Stimulated activated CD8-positive, alpha-beta memory T cell treated with anti-CD3 and anti-CD28 coated beads, Interleukin-4, amount 100 ng/mL, for 4 hours (primary cell): ENCODE measurements around the gene TANGO2.

Experiments
- DNase-seq, 2 donors: peaks; one replicate each; pipeline ENCODE4 v3.0.0-alpha.2; 2020; ENCODE audit warnings: low read depth in 2 of 2, low spot score in 1 of 2

TANGO2 gene

DNA sequence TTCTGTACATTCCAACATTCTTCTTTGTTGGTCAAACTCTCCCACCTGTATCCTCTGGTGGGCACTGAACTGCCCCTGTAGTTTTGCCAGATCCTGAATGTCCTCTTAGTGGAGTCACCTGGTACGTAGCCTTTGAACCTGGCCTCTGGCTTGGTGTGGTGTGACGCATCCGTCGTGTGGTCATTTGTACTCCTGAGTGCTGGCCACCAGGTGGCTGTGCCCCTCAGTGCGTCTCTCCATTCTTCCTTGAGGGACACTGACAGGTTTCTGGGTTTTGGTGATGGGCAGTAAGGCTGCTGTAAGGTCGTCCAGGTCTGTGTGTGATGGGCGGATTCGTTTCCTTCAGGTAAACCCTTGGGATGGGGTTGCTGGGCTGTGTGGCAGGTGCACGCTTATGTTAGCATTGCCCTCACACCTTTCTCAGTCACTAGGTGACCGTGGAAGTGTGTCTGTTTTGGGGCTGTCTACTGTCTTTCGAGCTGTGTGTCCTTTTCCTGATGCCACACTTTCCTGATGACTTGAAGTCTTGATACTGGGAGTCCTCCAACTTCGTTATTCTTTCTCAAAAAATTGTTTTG is 81.4 kb downstream of the TANGO2 start:
- DNase-seq: no peak

DNA sequence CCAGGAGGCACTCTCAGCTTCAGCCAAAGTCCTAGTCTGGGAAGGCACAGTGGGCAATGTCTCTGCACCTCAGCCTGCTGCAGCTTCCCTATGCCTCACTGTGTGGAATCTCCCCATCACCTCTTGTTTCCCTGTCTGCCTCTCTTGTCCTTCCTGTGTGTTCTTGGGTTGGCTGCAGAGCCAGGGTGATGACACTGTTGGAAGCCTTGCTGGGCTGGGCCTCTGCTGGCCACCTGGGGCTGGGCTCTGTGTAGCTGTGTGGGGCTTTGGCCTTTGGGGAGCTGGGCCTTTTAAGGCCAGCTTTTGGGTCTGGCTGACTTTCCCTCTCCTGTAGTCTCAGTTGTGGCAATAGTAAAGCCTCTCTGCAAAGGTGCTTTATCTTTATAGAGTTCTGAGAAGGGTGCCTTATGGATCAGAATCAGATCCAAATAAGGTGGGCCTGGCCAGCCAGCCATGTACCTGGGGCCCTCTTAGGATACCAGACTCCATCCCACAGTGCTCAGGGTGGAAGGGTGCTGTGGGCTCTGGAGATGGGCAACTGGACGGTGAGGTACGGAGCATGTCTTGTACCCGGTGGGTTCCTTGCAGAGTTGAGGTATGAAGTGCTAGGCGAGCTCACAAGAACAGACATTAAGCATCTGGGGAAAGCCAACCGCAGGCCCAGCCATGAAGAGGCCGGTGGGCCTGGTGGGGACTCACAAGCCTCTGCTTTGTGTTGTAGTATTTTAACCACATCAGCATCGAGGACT is 84.7 kb downstream of the TANGO2 start:
- DNase-seq: no peak

DNA sequence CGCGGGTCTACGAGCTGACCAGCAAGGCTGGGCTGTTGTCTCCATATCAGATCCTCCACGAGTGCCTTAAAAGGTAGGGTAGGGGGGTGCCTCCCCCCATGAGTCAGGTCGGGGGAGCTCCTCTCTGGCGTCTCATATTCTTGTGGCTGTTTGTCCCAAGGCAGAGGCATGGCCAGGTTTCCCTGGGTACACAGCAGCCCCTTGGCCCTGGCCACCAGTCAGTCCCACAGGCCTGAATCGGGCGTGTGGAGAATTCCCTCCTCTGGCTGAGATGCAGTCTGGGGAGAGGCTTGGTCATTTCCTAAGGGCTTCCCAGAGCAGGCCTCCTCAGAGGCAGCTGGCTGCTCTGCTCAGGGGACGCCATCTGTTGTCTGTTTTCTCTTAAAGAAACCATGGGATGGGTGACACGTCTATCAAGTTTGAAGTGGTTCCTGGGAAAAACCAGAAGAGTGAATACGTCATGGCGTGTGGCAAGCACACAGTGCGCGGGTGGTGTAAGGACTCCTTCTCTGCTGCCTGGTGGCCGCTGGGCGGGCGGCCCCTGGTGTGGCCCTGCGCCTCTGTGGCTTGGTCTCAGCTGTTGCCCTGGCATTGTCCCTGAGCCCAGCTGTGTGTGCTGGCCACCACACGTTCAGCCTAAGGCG is 85.4 kb downstream of the TANGO2 start:
- DNase-seq: no peak

DNA sequence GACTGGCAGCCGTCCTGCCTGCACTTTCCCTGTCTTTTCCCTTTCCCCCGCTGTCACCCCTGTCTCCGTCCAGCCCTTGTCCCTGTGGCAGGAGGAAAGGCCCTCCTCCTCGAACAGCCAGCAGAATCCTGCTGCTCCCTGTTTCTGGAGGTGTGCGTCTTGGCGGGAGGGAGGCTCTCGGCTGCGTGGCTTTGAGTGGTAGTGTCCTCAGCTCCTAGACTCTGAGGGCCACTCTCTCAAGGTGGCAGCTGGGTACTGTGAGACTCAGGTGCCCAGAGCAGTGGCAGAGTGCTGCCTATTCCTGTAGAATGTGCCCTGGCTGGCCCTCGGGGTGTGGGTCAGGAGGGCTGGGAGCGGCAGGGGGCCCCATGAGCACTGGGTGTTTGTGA is 85.9 kb downstream of the TANGO2 start:
- no peak for DNase-seq

DNA sequence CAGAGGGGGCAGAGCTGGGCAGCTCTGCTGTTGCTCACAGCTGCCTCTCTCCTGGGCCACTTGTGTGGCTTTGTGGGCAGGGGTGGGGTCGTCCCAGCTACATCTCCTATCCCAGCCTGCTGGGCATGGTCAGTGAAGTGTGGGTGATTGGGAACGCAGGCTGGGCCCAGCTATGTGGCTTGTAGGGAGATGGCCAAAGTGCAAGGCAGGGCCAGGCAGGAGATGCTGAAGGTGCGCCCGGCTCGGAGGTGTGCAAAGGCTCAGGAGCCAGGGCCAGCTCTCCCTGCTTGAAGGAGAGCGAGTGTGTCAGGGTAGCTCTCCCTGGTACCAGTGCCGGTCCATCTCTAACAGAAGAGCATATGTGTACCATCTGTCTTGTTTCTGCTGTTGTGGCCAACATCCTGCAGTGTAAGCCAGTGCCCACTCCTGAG is 86.6 kb downstream of the TANGO2 start:
- no peak for DNase-seq

DNA sequence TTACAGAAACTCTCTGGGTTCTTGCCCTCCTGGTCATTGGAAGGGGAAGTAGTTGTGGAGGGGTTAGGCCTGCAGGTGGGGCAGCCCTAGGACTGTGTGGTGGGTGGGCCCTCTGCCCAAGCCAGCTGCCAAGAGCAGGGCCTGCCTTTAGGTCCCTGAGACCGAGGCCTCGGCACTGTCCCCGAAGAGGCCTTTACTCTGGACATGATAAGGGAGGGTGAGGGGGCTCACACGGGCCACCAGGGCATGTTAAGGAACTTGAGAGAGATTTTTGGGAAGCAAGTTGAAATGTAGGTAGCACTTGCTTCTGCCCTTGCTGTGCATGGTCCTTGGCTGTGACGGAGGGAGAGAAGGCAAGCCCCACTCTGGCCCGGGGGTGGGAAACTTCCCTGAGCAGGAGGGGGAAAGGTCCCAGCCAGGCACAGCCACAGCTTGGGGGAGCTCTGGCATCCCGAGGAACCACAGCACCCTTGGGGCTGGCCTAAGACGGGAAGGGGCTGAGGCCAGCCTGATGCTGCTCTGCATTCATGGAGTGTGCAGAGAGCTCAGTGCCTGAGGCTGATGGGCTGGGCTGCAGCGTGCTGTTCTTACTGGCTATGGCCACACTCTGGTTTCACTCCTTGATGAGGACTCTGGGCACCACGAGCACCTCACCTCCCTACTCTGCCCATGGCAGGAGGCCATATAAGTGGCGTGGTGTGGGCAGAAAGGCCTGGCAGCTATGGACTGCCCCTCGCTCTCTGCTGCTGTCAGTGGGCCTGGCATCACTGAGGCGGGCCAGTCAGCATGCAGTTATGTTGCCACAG is 87.2 kb downstream of the TANGO2 start:
- DNase-seq: no peak

DNA sequence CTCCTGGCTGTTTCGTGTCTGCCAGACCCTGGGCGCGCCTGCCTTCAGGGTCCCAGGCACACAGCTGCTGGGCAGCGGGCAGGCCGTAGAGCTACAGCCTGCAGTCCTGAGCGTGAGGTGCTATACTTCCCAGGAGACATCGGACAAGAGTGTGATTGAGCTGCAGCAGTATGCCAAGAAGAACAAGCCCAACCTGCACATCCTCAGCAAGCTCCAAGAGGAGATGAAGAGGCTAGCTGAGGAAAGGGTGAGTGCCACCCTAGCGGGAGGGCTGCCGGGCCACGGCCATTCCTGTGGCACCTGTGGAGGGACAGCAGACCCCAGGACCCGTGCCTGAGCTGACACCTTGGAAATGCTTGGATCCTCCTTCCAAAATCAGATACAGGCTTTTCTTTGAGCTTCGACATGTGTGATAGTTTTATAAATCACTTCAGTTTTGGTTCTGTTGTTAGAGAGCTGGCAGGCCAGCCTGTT is 87.9 kb downstream of the TANGO2 start:
- no peak for DNase-seq

DNA sequence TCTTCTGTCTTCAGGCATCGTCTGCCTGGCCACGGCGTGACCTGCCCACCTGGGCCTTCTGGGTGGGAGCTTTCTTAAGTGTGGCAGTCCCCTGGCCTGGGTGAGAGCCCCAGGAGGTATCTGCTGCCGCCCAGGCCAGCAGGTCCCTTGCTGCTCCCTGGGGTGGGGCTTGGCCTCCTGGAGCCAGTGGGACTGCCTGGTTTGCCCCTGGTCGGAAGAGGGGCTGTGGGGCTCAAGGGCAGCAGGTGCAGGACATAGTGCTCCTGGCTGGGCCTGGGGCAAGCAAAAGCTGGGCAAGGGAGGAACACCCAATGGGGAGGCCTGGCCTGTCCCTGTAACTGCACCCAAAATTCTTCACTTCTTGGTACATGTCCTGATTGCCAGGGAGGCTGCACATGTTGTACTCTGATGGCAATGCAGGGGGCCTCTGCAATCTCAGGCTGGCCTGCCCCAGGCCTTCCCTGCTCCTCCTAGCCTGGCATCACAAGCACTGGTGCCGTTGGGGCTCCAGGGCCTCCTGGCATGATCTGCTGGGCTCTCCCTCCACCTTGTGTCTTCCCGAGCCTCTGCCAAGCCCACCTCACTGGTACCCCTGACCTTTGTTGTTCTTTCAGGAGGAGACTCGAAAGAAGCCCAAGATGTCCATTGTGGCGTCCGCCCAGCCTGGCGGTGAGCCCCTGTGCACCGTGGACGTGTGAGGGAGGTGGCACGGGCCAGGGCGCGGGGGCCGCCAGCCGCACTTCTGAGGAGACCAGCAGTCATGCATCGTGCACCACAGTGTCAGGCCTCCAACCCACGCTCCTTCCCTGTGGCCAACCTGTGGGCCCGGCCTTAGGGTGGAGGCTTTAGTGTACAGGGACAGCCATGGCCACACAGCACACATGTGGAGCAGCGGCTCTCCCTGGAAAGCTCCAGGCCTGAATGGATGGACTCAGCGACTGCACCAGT is 88.8 kb downstream of the TANGO2 start:
- DNase-seq: no peak

DNA sequence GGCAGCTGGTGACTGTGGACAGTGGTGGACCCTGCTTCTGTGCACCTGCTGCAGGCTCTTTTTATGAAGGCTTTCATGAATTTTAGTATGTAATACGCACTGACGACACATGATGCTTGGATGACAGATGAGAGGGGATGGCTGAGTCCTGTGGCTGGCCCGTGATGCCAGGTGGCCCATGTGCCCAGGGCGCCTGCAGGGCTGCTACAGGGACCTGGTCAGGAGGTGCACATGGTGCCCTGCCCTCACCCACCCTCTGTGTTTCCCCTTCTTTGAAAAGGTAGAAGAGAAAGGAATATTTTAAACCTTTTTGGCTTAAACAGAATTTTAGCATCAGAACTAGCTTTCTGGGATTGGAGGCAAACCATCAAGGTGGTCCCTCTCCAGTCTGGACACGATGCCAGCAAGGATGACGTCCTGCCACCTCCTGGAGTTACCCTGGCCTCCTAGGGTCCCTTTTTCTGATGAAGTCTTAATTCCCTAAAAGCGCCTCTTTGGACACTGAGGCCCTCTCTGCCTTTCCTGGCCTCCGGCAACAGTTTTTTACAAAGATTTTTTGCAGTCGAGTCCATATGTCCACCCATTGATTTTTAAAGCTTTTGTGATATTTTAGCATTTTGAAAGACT is 89.6 kb downstream of the TANGO2 start:
- no peak for DNase-seq

DNA sequence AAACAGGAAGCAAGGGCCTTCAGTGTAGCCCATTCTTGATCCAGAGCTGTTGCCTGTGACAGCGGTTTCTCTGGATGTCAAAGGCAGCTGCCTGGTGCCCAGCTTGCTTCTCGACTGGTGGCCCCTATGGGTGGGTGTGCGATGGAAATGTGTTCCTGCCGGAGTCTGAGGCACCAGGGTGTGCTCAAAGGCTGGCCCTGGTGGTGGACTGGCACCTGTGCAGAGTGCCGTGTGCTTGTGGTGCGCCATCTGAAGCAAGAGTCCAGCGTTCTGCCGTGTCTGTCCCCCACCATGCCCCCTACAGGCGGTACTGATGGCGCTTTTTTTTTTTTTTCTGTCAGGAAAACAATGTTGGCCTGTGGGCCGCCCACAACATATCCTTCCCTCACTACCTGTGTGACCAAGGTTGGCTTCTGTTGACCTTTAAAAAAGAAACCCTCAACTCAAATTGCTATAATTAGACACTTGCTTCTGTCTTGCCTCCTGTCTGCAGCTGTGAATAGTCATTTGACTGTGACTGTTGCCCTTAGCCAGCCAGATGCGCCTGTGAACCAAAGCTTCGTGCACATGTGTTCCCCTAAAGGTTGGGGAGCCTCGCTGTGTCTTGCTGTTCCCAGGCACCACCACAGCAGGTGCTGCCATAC is 90.3 kb downstream of the TANGO2 start:
- no peak for DNase-seq

DNA sequence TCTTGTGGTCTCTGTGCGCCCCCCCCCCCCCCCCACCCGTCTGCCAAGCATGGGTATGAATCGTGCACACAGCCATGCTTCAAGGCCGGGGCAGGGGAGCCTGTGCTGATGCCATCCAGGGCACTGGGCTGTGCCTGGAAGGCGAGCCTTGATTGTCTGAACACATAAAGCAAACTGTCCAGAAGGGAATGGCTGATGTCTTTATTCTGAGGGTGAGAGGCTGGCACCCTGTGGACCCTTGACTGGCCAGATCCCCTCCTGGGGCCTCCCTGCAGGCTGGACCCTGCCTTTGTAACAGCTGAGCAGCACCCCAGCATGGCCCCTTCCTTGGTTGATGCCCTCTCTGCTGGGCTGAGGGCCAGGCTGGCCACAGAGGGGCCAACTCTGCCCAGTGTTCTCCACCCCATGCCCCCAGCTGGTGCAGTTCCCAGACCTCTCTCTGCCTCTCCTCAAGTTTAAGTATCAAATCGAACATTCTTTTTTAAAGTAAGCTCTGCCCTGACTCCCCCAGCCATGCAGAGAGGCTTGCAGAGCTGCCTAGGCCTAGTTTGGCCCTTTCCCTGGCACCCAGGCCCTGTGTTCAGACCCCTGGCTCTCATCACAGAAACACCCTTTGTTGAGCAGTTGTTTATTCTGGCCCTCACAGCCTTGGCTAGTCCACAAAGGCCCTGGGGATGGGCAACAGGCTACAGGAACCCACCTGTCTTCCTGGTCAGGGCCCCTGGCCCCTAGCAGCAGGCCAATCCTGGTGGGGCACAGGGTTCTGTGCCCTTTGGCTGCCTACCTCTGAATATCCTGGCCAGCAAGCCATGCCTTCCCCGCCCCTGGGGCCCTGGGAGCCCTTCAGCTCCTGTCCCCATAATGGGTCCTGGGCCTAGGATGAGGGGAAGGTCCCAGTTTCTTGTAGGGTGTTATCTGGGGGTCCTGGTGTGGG is 91.0 kb downstream of the TANGO2 start:
- no peak for DNase-seq

DNA sequence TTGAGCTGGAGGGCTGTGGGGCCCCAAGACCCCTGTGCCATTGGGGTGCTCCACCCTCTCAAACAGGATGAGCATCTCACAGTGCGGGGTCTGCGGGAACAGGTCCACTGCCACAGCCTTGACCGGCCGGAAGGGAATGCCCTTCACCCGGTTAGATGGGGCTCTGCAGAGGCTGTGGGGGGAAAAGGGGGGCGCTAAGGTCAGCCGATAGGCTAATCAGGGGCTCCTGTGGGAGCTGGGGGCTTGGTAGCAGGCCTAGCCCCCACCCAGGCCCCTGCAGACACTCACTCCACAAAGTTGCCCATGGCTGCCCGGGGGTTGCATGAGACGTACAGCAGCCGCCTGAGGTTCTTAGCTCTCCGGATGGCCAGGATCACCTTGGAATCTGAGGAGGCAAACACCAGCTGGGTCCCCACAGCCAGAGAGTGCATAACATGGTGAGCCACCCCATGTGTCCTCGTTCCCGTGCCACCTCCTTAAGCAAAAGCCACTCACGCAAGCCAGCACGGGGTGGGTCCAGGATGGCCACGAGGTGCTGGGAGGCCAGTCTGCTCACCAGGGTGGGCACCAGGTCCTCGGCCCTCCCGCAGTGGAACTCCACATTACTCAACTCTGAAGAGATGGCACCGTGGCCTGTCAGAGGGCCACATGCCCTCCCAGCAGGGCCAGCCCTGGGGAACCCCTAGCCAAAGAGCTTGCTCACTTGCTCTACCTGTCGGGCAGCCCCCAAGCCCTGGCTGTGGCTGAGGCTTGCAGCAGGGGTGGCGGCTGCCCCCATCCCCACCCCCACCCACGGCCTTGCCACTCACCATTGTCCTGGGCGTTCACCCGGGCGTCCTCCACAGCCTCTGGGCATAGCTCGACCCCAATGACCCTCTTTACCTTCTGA is 92.0 kb downstream of the TANGO2 start:
- DNase-seq: no peak

DNA sequence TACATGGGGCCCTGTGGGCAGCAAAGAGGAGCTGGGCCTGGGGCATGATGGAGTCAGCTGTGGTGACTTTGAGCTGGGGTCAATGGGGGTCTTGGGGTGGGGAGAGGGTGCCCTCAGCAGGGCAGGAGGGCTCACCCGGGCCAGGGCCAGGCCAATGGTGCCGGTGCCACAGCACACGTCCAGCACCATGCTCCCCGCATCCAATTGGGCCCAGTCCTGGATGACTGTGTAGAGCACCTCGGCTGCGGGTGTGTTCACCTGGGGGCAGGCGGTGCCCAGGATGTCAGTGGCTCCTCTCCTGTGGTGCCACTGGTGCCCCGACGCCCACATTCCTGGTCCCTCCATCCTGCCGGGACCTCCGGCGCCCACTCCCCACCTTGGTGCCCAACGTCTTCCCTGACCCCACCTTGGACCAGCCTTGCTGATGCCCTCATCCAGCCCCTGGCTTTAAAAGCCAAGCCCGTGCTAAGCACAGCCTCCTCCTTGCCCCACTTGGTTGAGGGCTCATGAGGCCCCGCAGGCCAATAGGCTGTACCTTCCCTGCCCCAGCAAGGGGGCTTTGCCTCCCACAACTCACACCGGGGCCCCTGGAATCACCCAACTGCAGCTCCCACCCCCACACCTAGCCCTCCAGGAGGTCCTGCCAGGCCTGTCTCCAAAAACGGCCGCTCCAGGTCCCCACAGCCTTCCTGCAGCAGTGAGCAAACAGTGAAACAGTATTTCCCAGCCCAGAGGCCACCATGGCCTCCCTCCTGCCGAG is 92.8 kb downstream of the TANGO2 start:
- no peak for DNase-seq

DNA sequence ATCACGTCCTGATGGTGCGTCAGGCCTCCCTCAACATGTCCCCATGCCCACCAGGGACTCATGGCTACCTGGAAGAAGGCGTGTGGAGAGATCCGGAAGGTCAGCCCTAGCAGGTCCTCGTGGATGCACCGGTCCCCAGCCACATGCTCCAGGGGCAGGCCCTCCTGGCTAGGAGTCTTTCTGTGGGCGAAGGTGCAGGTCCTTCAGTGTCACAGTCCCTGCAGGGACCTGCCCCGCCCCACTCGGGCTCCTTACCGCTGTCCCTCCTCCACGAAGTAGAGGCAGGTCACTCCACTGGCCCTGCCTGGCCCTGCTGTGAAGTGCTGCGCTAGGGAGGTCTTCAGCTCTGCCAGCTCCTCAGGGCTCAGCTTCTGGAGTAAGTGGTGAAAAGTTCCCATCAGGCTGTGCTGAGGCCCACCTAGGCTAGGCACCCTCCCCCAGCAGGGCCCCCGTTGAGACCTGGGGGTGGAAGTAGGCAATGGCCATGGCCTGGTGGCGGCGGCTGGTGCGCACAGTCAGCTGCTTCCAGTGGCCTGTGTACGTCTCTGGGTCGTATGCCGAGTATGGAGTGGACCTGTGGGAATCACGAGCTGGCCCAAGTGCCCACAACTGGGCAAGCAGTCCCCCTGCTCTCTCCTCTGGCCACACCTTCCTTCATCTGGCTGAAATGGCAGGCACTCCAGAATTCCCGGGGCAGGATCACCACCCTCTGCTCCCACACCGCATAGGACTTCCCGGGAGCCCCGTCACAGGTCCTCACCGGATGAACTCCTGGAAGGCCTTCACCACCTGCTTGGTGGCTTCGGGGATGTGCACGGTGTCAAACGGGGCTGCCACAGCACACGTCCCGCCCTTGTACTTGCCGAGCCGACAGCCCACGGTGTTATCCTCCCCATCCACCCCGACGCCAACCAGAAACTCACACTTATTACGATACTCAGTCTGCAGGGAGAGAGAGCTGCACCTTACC is 93.9 kb downstream of the TANGO2 start:
- no peak for DNase-seq

DNA sequence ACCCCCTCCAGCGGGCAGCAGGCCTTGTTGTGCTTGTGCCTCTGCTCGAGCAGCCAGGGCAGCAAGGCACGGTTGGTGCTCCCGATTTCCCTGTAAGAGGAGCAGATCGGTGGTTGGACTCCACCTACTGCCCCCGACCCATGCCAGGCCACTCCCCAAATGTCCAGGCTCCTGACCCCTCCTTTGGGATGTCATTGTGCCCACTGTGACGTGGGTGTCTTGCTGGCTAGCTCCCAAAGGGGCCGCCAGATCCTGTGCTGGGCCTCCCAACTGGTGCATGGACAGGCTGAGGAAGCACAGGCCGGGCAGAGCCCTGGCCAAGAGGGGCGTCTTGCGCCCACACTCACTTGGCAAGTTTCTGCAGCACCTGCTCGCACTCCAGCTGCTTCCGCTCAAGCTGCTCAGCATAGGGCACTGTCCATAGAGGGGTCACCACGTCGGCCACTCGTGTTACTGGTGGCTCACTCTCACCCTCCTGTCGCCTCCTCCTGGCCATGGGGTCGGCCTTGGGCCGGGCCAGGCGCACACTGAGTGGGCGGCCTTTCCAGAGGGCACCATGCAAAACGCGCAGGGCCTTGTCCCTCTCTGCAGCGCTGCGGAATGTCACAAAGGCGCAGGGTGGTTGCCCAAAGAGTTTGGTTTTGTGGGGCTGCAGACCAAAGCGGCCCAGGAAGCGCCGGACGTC is 94.9 kb downstream of the TANGO2 start, which contains the start of gene RANBP1:
RANBP1 (plus strand) TSS at position 414 of the 685 bp plus-strand sequence; CDS start at position 495, 81 bp downstream.
- DNase-seq: no peak
